K562 (cell line): ENCODE data around the gene MCEE.

Source experiments
- ARNT ChIP-seq, 2 experiments: fragments of 450-650 bp; IDR thresholded peaks; 2 replicates each; pipeline ENCODE4 v1.6.1; 2016; ENCODE audit warnings: mild to moderate bottlenecking in 1 of 2
- HDAC2 ChIP-seq: fragments of 450-650 bp; IDR thresholded peaks from 2 replicates; pipeline ENCODE4 v1.6.1; 2016; ENCODE audit warnings: mild to moderate bottlenecking
- KAT7 ChIP-seq: sonication (generic); formaldehyde crosslinking; IDR thresholded peaks from 2 replicates; pipeline ENCODE4 v1.8.0; 2022; ENCODE audit warnings: missing genetic modification reagents, mild to moderate bottlenecking, borderline replicate concordance
- NCOR1 ChIP-seq: fragments of 450-650 bp; IDR thresholded peaks from 2 replicates; pipeline ENCODE4 v1.6.1; 2016; ENCODE audit warnings: mild to moderate bottlenecking, moderate library complexity
- TF ChIP-seq, protein P1 (sequence below): fragments of 250-450 bp; sonication (Bioruptor Pico); IDR thresholded peaks from 2 replicates; pipeline ENCODE4 v1.4.0; 2020; ENCODE audit warnings: mild to moderate bottlenecking, moderate library complexity
- TF ChIP-seq, protein P2 (sequence below): sonication (generic); formaldehyde crosslinking; IDR thresholded peaks from 2 replicates; pipeline ENCODE4 v1.8.1; 2023; ENCODE audit warnings: mild to moderate bottlenecking, missing genetic modification reagents
- TF ChIP-seq, protein P3 (sequence below), 3 experiments: IDR thresholded peaks in 2 of 3; conservative IDR thresholded peaks in 1 of 3; 2 replicates each; pipeline ENCODE4 v1.5.1; 2011 to 2012; ENCODE audit warnings: low read length in 3 of 3, mild to moderate bottlenecking in 3 of 3, control low read depth in 2 of 3, improper control_type of control experiment in 1 of 3, inconsistent platforms in 1 of 3, low read depth in 1 of 3, mixed read lengths in 1 of 3, moderate library complexity in 1 of 3; ENCODE audit not compliant: insufficient read depth in 2 of 3

DNA sequence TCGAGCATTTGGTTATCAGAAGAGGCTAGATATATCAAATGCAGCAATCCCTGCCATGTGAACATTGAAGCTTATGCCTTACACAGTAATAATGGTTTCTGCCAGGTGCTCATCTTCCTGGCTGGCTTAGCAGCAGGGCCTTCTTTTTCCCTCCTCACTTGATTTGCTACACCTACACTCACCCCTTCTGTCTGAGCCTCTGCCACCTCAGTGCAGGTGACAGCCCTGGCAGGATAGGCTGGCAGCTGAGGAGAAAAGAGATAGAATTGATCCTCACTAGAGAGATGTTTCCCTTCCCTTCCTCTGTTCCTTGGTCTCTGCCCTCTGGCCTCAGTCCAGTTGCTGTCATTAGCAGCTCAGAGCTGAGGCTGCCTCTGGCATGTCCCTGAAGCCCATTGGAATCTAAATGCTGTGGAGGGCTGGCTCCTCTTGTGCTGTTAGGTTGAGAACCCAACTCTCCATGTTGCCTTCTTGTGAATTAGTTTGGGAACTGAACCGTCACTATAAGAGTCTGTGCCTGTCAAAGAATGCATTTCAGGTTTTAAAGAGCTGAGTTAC lies 18.6 kb upstream of the MCEE start:
- TF ChIP-seq, protein P1, sequence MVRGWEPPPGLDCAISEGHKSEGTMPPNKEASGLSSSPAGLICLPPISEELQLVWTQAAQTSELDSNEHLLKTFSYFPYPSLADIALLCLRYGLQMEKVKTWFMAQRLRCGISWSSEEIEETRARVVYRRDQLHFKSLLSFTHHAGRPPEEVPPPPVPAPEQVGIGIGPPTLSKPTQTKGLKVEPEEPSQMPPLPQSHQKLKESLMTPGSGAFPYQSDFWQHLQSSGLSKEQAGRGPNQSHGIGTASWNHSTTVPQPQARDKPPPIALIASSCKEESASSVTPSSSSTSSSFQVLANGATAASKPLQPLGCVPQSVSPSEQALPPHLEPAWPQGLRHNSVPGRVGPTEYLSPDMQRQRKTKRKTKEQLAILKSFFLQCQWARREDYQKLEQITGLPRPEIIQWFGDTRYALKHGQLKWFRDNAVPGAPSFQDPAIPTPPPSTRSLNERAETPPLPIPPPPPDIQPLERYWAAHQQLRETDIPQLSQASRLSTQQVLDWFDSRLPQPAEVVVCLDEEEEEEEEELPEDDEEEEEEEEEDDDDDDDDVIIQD (CRISPR knock-in tag), result no peak
- TF ChIP-seq, protein P2, sequence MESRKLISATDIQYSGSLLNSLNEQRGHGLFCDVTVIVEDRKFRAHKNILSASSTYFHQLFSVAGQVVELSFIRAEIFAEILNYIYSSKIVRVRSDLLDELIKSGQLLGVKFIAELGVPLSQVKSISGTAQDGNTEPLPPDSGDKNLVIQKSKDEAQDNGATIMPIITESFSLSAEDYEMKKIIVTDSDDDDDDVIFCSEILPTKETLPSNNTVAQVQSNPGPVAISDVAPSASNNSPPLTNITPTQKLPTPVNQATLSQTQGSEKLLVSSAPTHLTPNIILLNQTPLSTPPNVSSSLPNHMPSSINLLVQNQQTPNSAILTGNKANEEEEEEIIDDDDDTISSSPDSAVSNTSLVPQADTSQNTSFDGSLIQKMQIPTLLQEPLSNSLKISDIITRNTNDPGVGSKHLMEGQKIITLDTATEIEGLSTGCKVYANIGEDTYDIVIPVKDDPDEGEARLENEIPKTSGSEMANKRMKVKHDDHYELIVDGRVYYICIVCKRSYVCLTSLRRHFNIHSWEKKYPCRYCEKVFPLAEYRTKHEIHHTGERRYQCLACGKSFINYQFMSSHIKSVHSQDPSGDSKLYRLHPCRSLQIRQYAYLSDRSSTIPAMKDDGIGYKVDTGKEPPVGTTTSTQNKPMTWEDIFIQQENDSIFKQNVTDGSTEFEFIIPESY (CRISPR knock-in tag), result no peak
- TF ChIP-seq ARNT (IDR thresholded peaks at IDR 0.05) (no peak), KAT7 (CRISPR knock-in tag) (no peak), HDAC2 (no peak), NCOR1 (no peak)
- TF ChIP-seq, protein P3, sequence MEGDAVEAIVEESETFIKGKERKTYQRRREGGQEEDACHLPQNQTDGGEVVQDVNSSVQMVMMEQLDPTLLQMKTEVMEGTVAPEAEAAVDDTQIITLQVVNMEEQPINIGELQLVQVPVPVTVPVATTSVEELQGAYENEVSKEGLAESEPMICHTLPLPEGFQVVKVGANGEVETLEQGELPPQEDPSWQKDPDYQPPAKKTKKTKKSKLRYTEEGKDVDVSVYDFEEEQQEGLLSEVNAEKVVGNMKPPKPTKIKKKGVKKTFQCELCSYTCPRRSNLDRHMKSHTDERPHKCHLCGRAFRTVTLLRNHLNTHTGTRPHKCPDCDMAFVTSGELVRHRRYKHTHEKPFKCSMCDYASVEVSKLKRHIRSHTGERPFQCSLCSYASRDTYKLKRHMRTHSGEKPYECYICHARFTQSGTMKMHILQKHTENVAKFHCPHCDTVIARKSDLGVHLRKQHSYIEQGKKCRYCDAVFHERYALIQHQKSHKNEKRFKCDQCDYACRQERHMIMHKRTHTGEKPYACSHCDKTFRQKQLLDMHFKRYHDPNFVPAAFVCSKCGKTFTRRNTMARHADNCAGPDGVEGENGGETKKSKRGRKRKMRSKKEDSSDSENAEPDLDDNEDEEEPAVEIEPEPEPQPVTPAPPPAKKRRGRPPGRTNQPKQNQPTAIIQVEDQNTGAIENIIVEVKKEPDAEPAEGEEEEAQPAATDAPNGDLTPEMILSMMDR (IDR thresholded peaks at IDR 0.05 in 2 of 3, conservative IDR thresholded peaks at IDR 0.05 in 1 of 3; ENCODE audit: insufficient read depth in 2 of 3, low read depth in 1 of 3, low read length in 3 of 3), result no peak
